NB4 (cell line): ENCODE measurements around the gene LYRM4.

Experiments used
- MAX ChIP-seq: IDR thresholded peaks from 2 replicates; pipeline ENCODE4 v1.6.1; 2011; ENCODE audit warnings: low read depth, low read length
- POLR2A ChIP-seq: IDR thresholded peaks from 2 replicates; pipeline ENCODE4 v1.6.1; 2011; ENCODE audit warnings: mild to moderate bottlenecking; ENCODE audit not compliant: insufficient read length; ENCODE audit errors: extremely low read depth

GRCh38 chr6:5191722-5192121 lies 69.0 kb downstream of the LYRM4 start:
- TF ChIP-seq MAX, result no peak
- no peak for TF ChIP-seq POLR2A
